ENCODE data around the gene RBKS.

DNA sequence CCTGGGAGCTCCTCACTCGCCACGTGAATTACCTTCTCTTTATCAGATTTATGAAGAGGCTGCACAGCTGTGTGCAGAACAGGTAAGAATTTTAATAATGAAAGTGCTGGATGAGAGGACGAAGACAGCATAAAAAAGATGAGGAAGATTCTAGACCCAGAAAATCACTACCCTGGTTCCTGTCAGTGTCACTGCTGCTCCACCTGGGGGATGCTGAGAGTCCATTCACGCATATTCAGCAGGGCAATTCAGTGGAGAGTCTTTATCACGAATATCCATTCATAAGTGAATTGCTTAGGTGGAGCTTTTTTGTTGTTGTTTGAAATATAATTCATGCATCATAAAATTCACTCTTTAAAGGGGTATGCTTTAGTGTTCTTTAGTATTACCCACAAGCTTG, 66.6 kb downstream of the RBKS start:
- TF ChIP-seq, protein P1, sequence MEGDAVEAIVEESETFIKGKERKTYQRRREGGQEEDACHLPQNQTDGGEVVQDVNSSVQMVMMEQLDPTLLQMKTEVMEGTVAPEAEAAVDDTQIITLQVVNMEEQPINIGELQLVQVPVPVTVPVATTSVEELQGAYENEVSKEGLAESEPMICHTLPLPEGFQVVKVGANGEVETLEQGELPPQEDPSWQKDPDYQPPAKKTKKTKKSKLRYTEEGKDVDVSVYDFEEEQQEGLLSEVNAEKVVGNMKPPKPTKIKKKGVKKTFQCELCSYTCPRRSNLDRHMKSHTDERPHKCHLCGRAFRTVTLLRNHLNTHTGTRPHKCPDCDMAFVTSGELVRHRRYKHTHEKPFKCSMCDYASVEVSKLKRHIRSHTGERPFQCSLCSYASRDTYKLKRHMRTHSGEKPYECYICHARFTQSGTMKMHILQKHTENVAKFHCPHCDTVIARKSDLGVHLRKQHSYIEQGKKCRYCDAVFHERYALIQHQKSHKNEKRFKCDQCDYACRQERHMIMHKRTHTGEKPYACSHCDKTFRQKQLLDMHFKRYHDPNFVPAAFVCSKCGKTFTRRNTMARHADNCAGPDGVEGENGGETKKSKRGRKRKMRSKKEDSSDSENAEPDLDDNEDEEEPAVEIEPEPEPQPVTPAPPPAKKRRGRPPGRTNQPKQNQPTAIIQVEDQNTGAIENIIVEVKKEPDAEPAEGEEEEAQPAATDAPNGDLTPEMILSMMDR (tag by site-specific recombination; IDR thresholded peaks at IDR 0.05) = no peak
- TF ChIP-seq ZNF548 (tag by site-specific recombination; IDR thresholded peaks at IDR 0.05) = no peak
- TF ChIP-seq ZNF704 (tag by site-specific recombination; IDR thresholded peaks at IDR 0.05) = no peak
- TF ChIP-seq, protein P2, sequence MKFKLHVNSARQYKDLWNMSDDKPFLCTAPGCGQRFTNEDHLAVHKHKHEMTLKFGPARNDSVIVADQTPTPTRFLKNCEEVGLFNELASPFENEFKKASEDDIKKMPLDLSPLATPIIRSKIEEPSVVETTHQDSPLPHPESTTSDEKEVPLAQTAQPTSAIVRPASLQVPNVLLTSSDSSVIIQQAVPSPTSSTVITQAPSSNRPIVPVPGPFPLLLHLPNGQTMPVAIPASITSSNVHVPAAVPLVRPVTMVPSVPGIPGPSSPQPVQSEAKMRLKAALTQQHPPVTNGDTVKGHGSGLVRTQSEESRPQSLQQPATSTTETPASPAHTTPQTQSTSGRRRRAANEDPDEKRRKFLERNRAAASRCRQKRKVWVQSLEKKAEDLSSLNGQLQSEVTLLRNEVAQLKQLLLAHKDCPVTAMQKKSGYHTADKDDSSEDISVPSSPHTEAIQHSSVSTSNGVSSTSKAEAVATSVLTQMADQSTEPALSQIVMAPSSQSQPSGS (tag by site-specific recombination; IDR thresholded peaks at IDR 0.05; ENCODE audit: low read depth) = no peak
- no peak for TF ChIP-seq ZNF560 (tag by site-specific recombination; IDR thresholded peaks at IDR 0.05; ENCODE audit: borderline replicate concordance)
- TF ChIP-seq, protein P3, sequence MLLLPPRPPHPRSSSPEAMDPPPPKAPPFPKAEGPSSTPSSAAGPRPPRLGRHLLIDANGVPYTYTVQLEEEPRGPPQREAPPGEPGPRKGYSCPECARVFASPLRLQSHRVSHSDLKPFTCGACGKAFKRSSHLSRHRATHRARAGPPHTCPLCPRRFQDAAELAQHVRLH (tag by site-specific recombination; IDR thresholded peaks at IDR 0.05) = no peak
- TF ChIP-seq ZNF394 (tag by site-specific recombination; IDR thresholded peaks at IDR 0.05; ENCODE audit: borderline replicate concordance) = no peak
- TF ChIP-seq KLF16 (tag by site-specific recombination; IDR thresholded peaks at IDR 0.05) = no peak

All from HEK293 (cell line).